Activated T-cell treated with anti-CD3 and anti-CD28 coated beads for 1 hour (primary cell): ENCODE measurements around the gene GPS1.

Source experiments
- DNase-seq: peaks from one replicate; pipeline ENCODE4 v3.0.0-alpha.2; 2020; ENCODE audit warnings: low read depth

GPS1 gene

DNA sequence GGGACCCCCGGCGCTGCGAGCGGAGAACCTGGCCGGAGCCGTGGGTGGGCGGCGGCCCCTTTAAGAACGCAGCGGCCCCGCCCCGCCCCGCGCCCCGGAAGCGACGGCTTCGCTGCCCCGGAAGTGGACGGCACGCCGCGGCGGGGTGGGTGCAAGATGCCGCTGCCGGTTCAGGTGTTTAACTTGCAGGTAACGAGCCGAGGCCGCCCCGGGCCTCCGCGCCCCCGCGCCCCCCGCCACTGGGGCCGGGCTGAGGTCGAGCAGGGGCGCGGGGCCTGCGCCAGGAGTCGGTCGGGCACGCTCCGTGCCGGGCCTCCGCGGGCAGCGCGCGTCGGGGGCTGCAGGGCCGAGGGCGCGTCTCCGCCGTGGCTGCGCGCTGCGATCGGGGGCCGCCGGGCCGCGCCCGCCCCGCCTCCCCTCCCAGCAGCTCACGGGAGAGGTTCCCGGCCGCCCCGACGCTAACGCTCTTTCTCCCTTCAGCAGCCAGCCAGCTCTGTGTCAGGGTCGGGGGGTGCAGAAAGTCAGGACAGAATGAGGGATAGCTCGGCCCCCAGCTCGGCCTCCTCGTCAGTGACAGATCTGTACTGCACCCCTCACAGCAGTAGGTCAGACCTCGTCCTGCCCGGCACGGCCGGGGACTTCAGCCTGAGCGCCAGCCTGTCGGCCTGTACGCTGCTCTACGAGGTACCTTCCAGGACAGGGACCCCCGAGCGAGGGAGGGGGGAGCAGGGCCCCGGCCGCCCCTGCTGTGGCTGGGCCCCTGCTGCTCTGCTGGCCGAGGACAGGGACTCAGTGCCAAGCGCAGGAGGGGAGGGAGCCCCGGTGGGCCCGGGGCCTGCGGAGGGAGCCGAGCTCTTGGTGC, at the start of gene GPS1, which contains the start of gene RFNG:
Gene GPS1 (plus strand): TSS at position 123 of the 862 bp plus-strand sequence. CDS start 34 bp downstream, at position 157.
Gene RFNG (minus strand): TSS at position 36 of the 862 bp plus-strand sequence. CDS start 45 bp downstream, outside the sequence.
- DNase-seq: peak; percentile 79

DNA sequence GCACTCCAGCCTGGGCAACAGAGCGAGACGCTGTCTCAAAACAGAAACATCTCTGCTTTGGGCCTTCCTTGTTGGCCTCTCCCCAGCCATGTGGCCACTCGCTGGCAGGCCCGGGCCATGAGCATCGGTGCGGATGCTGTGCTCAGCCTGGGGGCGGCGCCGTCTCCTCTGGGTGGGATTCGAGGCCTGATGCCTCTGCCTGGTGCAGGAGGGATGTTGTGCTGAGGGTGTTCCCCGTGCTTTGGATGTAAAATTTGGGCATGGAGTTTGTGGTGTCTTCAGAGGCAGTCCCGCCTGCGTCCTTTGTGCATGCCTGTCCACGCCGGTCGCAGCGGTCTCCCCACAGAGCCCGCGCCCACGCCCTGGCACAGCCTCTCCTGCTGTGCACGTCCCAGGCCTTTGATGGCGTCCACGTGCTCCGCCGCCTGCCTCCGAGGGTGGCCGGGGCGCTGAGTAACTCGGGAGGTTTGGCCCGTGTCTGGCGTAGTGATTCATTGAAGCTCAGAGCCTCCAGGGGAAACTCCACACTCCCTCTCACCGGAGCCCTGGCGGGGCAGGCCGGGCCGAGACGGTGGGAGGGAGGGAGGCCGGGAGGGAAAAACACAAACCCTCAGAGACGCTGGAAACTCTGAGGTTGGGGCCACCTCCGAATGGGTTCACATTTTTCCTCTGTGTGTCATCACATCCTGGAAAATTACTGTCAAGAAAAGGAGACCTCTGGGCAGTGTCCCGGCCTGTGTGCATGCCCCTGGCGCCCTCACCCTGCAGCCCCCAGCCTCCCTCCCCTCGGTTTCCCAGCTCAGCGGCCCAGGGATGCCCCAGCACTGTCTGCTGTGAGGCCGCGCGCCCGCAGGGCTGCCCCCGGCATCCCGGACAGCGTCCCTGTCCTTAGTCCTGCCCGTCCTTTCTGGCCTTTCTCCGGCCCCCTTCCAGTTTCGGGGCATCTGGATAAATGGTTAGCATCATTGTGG, 48.0 kb upstream of the GPS1 start:
- DNase-seq: no peak

DNA sequence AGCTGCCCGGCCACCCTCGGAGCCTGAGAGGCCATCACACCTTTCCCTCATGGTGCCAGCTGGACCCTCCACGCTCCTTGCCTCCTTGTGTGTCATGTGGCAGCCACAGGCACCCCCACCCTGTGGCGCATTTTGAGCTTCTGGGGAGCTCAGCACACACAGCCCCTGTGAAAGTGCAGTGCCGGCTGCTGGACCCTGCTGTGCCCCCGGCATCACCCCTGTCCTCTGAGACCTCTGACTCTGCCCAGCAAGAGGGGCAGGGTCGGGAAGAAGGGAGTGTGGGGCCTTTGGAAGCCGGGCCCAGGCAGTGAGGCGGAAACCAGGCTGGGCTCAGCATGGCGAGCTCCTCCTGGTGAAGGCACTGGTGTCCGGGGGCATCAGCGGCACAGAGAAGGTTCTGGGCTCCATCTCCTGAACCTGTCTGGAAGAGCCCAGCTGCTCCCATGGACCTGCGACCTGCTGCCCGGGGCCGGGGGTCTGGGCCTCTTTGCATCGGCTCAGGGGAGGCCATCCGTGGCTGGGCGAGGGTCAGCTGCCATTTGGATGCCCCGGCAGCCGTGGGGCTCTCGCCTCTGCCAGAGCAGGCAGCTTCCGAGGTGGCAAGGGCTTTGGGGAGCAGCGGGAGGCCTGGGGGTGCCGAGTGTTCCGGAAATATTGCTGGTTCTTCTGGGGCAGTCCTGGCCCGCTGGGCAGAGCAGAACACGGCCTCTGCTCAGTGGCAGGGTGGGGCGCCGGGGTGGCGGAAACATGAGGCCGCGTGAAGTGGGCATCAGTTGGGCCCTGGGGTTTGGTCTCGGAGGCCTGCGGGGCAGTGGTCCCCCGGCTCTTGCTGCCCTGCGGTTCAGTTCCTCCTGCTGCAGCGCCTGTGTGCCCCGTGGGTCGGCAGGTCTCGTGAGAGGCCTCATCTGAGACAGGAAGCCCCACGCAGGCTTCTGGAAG, 46.9 kb upstream of the GPS1 start:
- DNase-seq: no peak

DNA sequence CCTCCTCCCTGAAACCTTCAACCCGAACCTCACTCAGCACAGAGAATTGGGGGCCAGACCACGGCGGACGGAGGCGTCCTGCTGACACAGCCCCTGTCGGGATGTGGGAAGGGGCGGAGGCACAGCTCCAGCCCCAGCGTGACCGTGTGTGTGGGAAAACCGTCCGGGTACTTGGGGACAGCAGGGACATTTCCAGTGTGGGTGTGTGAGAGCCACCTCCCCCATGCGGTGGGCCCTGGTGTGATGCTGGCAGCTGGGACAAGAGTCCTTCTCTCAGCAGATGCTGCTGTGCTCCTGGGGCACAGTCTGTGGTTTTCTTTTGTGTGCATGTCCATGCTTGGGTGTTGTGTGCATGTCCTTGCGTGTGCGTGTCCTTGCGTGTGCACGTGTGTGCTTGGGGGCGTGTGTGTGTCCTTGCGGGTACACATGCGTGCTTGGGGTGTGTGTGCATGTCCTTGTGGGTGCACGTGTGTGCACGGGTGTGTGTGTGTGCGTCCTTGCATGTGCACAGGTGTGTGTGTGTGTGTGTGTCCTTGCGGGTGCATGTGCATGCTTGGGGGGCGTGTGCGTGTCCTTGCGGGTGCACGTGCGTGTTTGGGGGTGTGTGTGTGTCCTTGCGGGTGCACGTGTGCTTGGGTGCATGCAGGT, 45.9 kb upstream of the GPS1 start:
- DNase-seq: no peak

DNA sequence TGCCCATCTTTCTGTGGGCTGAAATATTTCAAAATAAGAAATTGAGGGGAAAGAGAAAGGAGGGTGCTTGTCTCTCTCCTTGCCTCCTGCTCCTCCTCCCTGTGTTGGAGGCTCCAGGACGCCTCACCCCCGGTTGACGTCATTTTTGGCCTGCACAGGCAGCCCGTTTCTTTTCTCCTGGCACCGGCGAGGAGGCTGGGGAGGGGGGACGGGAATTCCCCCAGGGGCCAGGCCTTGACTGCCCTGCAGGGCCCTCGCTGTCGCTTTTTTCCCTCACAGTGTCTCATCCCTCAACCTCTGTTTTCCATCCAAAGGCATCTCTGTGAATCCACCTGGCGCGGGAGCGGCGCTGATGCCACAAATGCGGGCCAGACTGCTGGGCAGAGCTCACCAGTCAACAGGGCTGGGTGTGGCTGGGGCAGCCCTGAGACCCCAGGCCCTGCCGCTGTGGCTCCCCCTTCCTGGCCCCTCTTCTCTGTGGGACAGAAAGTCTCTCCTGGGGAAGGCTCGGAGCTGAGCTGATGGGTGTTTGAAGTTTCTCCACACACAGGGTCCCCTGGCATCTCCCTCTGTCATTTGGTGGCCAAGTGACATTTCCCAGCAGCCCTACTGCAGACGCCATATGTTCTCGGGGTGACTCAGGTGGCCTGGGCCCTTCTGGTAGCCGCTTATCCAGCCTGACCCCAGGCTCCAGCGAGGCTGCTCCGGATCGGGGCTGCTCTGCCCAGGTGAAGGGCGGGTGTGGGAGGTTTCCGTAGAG, 45.0 kb upstream of the GPS1 start:
- no peak for DNase-seq

DNA sequence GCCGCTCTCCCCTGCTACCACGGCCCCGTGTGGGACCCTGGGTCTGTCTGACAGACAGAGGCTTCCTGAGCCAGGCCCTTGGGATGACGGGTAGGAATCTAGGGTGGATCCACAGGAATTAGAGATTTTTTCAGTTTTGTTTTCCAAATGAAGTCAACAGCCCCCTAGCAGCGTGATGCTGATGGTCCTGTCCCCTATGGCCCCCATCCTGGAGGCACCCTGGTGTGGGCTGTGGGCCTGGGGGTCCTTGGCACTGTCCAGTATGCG, 44.5 kb upstream of the GPS1 start:
- no peak for DNase-seq

DNA sequence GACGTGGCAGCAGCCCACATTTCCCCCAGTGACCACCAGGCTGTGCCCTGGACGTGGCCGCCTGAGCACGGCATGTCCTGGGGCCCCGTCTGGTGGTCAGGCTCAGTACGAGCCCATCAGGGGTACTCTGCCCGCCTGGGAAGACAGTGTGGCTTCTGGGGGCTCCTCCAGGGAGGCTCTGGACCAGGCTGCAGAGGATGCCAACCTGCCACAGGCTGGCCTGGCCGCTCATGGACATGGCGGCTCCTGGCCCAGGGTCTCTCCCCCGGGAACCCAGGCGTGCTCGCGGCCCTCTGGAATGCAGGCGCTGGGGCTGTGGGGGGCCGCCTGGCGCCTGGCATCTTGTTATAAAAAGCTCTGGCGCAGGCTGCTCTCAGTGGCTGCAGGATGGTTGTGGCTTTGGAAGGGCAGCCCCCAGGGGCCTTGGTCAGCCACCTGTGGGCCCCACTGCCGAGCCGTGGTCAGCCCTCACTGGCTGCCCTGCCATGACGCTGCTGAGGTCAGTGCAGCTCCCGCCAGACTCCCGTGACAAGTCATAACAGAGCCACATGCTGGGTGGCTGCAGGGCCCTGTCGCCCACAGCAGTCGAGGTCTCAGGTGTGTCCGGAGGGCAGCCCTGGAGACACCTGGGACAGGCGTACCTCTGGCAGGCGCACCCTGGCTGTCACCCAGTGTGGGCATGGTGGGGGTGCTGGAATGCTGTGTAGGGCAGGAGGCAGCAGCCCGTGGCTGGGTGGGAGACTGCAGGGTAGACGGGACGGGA, 44.0 kb upstream of the GPS1 start:
- no peak for DNase-seq

DNA sequence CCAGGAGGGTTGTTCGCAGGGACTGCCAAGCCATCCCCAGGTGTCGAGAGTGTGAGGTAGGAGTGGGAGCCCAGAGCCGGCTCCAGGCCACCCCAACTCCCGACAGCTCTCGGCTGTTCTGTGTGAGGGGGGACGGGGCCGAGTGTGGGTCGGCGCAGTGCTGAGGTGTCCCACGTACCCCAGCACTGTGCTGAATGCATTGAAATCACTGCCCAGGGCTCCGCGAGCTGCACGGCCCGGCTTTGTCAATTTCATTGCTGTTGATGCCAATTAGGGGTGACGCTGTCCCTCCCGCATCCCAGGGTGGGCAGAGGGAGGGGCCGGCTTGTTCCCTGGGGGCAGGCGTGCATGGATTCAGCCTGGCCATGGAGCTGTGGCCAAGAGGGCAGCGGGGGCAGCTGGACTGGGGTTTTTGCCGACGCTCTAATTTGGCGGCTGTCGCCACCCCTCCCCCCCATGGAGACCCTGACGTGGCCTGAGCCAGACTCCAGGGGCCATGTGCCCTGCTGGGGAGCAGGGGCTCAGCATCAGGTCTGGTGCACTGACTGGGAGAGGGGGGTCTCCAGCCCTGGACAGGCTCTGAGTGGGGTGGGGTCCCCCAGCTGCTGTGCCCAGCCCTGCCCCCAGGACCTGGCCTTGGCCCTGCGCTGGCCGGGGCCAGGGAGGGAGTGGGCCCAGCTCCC, 43.3 kb upstream of the GPS1 start:
- DNase-seq: no peak

DNA sequence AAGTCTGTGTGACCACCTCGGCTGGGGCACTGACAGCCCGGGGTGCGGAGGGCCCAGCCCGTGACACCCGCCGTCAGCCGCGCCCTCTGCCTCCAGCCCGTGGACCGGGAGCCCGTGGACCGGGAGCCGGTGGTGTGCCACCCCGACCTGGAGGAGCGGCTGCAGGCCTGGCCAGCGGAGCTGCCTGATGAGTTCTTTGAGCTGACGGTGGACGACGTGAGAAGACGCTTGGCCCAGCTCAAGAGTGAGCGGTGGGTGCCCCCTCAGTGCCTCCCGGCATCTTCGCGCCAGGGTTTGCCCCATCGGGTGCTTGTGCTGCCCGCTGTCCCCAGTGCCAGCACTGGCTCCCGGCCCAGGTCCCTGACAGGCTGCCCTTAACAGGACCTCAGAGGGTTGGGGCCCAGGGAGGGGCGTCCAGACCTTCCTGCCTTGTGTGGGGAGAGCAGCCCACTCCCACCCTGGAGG, 42.7 kb upstream of the GPS1 start:
- no peak for DNase-seq

DNA sequence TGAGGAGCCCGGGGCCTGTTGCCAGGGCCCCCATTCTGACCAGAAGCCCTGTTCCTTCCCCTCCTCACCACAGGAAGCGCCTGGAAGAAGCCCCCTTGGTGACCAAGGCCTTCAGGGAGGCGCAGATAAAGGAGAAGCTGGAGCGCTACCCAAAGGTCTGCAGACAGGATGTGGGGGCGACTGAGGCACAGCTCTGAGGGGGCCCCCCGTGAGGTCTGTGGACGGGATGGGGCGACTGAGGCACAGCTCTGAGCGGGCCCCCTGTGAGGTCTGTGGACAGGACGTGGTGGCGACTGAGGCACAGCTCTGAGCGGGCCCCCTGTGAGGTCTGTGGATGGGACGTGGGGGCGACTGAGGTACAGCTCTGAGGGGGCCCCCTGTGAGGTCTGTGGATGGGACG, 42.3 kb upstream of the GPS1 start:
- no peak for DNase-seq

DNA sequence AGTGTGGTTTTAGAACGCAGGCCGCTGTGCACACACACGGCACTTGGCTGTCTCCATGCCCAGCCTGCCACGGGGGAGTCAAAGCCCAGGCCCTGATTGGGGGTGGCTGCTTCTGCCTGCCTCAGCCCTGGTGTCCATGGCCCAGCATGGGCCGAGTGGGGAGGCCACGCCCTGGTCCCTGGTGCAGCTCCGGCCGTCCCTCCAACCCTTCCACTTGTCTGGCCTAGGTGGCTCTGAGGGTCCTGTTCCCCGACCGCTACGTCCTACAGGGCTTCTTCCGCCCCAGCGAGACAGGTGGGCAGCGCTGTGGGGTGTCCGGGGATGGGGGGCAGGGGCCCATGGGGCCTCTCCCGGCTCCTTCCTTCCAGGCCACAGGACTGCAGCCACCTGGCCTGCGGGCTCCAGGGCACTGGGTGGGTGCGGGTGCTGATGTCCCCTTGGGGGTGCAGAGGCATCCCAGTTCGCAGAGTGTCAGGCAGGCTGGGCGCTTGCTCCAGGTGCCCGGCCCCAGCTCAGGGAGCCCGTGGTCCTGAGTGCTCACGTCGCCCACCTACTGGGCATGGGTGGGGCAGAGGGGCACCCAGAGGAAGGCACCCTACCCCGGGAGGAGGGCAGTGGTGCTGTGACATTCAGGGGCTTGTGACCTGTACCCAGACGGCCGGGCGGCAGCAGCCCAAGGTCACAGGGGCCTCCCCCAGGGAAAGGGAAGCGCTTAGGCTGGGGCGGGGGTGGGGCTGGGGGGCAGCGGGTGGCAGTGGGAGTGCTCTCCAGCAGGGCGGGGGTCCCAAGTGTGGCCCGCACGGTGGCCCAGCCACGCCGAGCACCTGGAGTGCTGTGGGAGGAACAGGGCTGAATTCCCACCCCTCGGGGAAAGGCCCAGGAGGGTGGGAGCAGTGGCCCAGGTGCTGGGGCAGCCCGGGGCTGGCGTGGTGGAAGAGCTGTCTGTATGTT, 40.8 kb upstream of the GPS1 start:
- DNase-seq: no peak

DNA sequence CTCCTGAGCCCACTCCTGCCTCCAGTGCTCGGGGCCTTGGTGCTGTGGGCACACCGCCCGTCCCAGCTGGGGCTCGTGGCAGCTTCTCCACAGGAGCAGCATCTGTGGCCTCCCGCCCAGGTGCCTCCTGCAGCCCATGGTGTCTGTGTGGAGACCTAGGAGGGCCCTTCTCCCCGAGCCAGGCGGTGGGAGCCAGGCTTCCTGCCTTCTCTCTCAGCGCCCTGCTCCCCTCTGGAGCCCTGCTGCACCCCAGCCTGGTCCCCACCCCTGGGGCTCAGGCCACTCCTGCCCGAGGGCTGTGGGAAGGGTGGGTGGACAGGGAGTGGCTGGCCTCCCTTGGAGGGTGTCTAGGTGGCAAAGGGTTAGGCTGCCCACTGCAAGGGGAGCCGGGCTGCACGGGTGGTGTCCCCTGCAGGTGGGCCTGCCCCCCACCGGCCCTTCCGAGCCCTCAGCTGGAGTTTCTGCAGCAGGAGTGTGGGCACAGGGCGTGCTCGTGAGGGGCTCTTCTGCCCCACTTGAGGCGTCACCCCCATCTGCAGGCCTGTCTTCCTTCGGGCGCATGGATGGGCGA, 40.0 kb upstream of the GPS1 start:
- no peak for DNase-seq

DNA sequence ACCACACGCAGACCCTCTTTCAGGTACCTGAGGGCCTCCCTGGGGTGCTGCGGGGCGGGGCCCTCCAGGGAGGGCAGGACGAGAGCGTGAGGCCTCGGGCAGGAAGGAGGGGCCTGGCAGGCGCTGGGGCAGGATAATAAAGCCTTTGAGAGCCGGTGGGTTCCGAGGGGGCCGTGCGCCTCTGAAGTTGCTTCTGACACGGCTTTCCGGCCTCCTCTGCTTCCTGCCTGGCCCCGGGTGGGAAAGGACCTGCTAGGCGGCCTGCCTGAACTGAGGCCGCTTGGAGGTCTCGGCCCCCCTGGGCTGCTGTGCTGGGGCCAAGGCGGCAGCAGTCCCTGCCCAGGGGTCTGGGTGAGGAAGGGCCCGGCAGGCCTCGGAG, 39.4 kb upstream of the GPS1 start:
- DNase-seq: no peak

DNA sequence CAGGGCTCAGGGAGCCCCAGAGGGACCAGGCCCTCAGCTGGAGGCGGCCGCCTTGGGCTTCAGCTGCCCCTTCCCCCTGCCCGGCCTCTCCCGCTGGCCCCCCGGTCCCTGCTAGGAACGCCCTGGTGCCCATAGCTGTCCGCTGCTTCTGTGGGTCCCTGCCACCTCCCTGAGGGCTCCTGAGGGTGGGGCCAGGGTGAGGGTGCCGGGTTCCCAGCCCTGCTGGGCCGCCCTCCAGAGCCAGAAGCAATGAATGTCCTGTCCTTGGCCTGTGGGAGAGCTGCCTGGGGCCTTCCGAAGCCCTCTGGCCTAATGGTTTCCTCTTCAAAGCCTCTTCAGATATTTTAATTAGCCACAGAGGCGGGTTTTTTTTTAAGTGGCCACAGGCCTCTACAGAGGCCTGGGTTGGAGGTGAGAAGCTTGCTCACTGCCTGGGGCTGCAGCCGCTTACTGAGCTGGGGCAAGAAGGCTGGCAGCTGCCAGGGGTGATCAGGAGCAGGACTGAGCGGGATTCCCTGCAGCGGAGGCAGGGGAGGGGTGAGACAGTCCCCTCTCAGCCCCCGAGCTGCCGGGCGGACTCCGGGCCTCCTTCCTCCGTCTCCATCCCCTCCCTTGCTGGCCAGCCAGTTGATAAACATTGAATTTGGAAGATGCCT, 38.9 kb upstream of the GPS1 start:
- no peak for DNase-seq

DNA sequence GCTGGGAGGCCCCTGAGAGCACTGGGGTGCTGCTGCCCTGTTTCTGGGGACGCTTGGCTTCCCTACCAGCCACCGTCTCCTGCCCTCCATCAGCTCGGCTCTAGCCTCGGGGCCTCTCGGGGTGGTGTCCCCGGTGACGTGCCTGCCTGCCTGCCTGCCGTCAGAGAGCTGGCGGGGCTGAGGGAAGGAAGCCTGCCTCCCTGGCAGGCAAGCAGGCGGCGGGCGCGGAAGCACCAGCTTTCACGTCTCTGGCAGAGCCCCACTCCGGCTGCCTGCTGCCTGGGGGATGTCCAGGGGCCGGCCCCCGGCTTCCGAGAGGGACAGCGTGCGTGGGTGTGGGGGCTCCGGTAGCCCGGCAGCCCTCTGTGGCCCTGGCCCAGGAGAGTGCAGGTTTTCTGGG, 38.4 kb upstream of the GPS1 start:
- no peak for DNase-seq

DNA sequence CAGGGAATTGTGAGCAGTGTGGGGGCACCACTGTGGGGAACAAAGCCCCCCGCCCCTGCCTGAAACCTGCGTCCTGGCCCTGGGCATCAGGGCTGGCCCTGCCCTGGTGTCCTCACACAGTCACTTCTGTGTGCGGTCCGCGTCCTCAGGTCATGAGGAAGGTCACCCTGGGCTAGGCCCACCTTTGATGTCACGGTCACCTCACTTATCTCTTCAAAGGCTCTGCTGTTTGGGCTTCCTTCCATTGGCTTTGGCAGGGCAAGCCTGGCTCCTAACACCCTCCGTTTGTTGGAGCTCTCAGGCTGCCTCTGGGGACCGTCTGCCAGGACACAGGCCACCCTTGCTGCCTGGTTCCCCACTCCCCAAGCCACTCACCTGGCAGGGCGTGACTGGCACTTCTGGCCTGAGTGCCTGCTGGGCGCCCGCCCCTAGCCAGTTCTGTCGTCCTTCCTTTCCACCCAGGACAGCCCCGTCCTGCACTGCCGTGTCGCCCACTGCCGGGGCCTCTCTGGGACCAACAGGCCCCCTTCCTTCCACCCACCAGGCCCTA, 37.9 kb upstream of the GPS1 start:
- no peak for DNase-seq

DNA sequence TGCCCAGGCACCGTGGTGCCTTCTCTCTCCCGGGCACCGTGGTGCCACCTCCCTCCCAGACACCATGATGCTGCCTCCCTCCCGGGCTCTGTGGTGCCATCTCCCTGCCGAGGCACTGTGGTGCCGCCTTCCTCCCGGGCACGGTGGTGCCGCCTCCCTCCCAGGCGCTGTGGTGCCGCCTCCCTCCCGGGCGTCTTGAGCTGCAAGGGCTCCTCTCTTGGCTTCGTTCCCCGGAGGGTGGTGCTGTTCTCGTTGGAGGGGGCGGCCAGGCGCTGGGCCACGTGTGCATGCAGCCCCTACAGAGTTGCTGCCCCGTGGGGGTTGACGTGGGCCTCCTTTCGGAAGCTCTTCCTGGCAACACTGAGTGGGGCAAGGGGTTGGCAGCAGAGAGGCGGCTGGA, 37.3 kb upstream of the GPS1 start:
- DNase-seq: no peak
